Measurements from ENCODE around the gene STRN4.

- TF ChIP-seq POLR2A (IDR thresholded peaks at IDR 0.05; ENCODE audit: low read depth, low read length): no peak
- peak; percentile 42; the same call in 1 of the 2 replicates for TF ChIP-seq POLR2AphosphoS5 (IDR thresholded peaks at IDR 0.05; ENCODE audit: low read depth, low read length)
- 0 out of 2 replicates have a peak, but pooled peaks have one; percentile 47 for TF ChIP-seq TAF1 (IDR thresholded peaks at IDR 0.05; ENCODE audit: low read depth, low read length)
Measured at GRCh38 chr19:46718157-46718933, 27.9 kb downstream of the STRN4 start.

Measured in GM12891 (cell line).